GM12878 (cell line): Measurements from ENCODE around the gene NUP35. TPM values are rescaled to one million over a fixed set of nuclear protein-coding genes. Genes with fewer than 3 reads are reported as not detected.

Experiments
- ATAC-seq: fragments of 200-7000 bp; cut with Tn5 transposase; 3 replicates; pipeline ENCODE4 v1.9.1; 2020; ENCODE audit warnings: mild to moderate bottlenecking, moderate library complexity
- BruUV-seq: library from RNA; stranded (reverse); fragments of 400-500 nt; replicated peaks from 2 replicates; lab custom pipeline; 2021; lab: Mats Ljungman, UMichigan
- CTCF ChIA-PET: fragments of 300-600 bp; sonication (Branson Sonifier 250); formaldehyde crosslinking; extraction: SDS; loops from one replicate; lab custom pipeline; 2021; ENCODE audit warnings: inconsistent platforms; lab: Yijun Ruan, JAX
- POLR2A ChIA-PET: fragments of 350-600 bp; formaldehyde crosslinking; extraction: SDS; loops from one replicate; lab custom pipeline; 2021; ENCODE audit warnings: inconsistent platforms; lab: Charles Lee
- RAD21 ChIA-PET: fragments of 300-600 bp; sonication (Branson Sonifier 250); formaldehyde crosslinking; loops from one replicate; lab custom pipeline; 2023; ENCODE audit warnings: antibody characterized with exemption; ENCODE audit not compliant: unreplicated experiment; lab: Charles Lee
- SMC1A ChIA-PET: fragments of 300-600 bp; sonication (Branson Sonifier 250); formaldehyde crosslinking; loops from one replicate; lab custom pipeline; 2023; ENCODE audit not compliant: unreplicated experiment, uncharacterized antibody; lab: Charles Lee
- DNase-seq: peaks from one replicate; pipeline ENCODE4 v3.0.0-alpha.2; 2011; ENCODE audit warnings: low read depth, low spot score
- FAIRE-seq: peaks from 3 replicates; lab custom pipeline; 2011; peaks lifted over from hg19 to GRCh38; lab: Jason Lieb, UNC
- H2AFZ ChIP-seq: 2 replicates; pipeline ENCODE4 v1.6.0; 2011; ENCODE audit warnings: low read depth, low read length, control low read depth; ENCODE audit not compliant: control insufficient read depth
- H3K27ac ChIP-seq: 2 replicates; pipeline ENCODE4 v1.5.1; 2011; ENCODE audit warnings: control low read depth; ENCODE audit not compliant: control insufficient read depth, insufficient read depth
- H3K27me3 ChIP-seq, 2 experiments: replicated peaks in 1 of 2; 2 replicates each; pipeline versions ENCODE4 v1.6.0 to v1.6.1; 2011; ENCODE audit warnings: low read length in 1 of 2; ENCODE audit not compliant: control insufficient read depth in 2 of 2, insufficient read depth in 2 of 2
- H3K36me3 ChIP-seq, 2 experiments: 2 replicates each; pipeline ENCODE4 v1.5.1; 2011; ENCODE audit warnings: low read length in 1 of 2; ENCODE audit not compliant: control insufficient read depth in 2 of 2, insufficient read depth in 2 of 2
- H3K4me1 ChIP-seq: 2 replicates; pipeline ENCODE4 v1.6.1; 2011; ENCODE audit warnings: mild to moderate bottlenecking, low read length, moderate library complexity, mixed read lengths; ENCODE audit not compliant: control insufficient read depth, insufficient read depth
- H3K4me2 ChIP-seq: 2 replicates; pipeline ENCODE4 v1.6.0; 2011; ENCODE audit warnings: control low read depth; ENCODE audit not compliant: control insufficient read depth, insufficient read depth
- H3K4me3 ChIP-seq: fragments of 200-600 bp; sonication (generic); 2 replicates; pipeline ENCODE4 v1.5.1; 2016
- H3K79me2 ChIP-seq: 2 replicates; pipeline ENCODE4 v1.6.0; 2011; ENCODE audit warnings: low read length; ENCODE audit not compliant: control insufficient read depth, insufficient read depth
- H3K9ac ChIP-seq: 2 replicates; pipeline ENCODE4 v1.8.0; 2011; ENCODE audit warnings: low read length, control low read depth, mixed read lengths; ENCODE audit not compliant: control insufficient read depth, insufficient read depth
- H3K9me3 ChIP-seq: replicated peaks from 3 replicates; pipeline ENCODE4 v1.5.1; 2011; ENCODE audit warnings: mild to moderate bottlenecking, low read length; ENCODE audit not compliant: control insufficient read depth, insufficient read depth
- H4K20me1 ChIP-seq: 2 replicates; pipeline ENCODE4 v1.6.0; 2011; ENCODE audit not compliant: control insufficient read depth, insufficient read depth
- BCL11A ChIP-seq: IDR thresholded peaks from 2 replicates; pipeline ENCODE4 v1.6.1; 2011; ENCODE audit warnings: low read depth, low read length
- CBX5 ChIP-seq: sonication (generic); IDR thresholded peaks from 2 replicates; pipeline ENCODE4 v1.6.1; 2016; ENCODE audit warnings: low read depth, moderate library complexity, mild to moderate bottlenecking, inconsistent platforms
- CHD1 ChIP-seq: IDR thresholded peaks from 2 replicates; pipeline ENCODE4 v1.6.1; 2012; ENCODE audit warnings: low read depth, low read length, improper control_type of control experiment
- CHD2 ChIP-seq: IDR thresholded peaks from 2 replicates; pipeline ENCODE4 v1.6.1; 2011; ENCODE audit warnings: low read depth, low read length, improper control_type of control experiment, borderline replicate concordance
- EED ChIP-seq: sonication (generic); IDR thresholded peaks from 2 replicates; pipeline ENCODE4 v1.6.1; 2016; ENCODE audit warnings: antibody characterized with exemption, low read depth
- FOS ChIP-seq: IDR thresholded peaks from 3 replicates; pipeline ENCODE4 v1.6.1; 2011; ENCODE audit warnings: borderline replicate concordance; ENCODE audit not compliant: insufficient read length; ENCODE audit errors: extremely low read depth
- KDM1A ChIP-seq: fragments of 200-600 bp; sonication (generic); IDR thresholded peaks from 2 replicates; pipeline ENCODE4 v1.6.1; 2016; ENCODE audit warnings: borderline replicate concordance
- MEF2B ChIP-seq: fragments of 450-650 bp; IDR thresholded peaks from 2 replicates; pipeline ENCODE4 v1.6.1; 2018; ENCODE audit warnings: mild to moderate bottlenecking, moderate library complexity; ENCODE audit not compliant: partially characterized antibody, poor library complexity, severe bottlenecking
- NFIC ChIP-seq: IDR thresholded peaks from 2 replicates; pipeline ENCODE4 v1.6.1; 2012; ENCODE audit warnings: low read depth, mild to moderate bottlenecking, inconsistent platforms, low read length, moderate library complexity
- NR2F1 ChIP-seq: fragments of 450-650 bp; conservative IDR thresholded peaks from 2 replicates; pipeline ENCODE4 v1.6.1; 2017; ENCODE audit warnings: mild to moderate bottlenecking
- PKNOX1 ChIP-seq: fragments of 450-650 bp; IDR thresholded peaks from 2 replicates; pipeline ENCODE4 v1.6.1; 2016; ENCODE audit warnings: mild to moderate bottlenecking
- RAD51 ChIP-seq: fragments of 450-650 bp; IDR thresholded peaks from 2 replicates; pipeline ENCODE4 v1.6.1; 2016; ENCODE audit warnings: moderate library complexity, mild to moderate bottlenecking, inconsistent platforms
- RCOR1 ChIP-seq: conservative IDR thresholded peaks from 2 replicates; pipeline ENCODE4 v1.6.1; 2012; ENCODE audit warnings: low read depth, low read length, improper control_type of control experiment
- SMAD5 ChIP-seq: IDR thresholded peaks from 2 replicates; pipeline ENCODE4 v1.6.1; 2016; ENCODE audit warnings: antibody characterized with exemption, low read depth
- SMARCA5 ChIP-seq: fragments of 450-650 bp; IDR thresholded peaks from 2 replicates; pipeline ENCODE4 v1.6.1; 2017; ENCODE audit warnings: mild to moderate bottlenecking
- SREBF1 ChIP-seq: IDR thresholded peaks from 2 replicates; pipeline ENCODE4 v1.6.1; 2012; ENCODE audit warnings: mild to moderate bottlenecking, low read length
- SUZ12 ChIP-seq: fragments of 200-600 bp; sonication (generic); IDR thresholded peaks from one replicate; pipeline ENCODE4 v1.6.1; 2018; ENCODE audit warnings: antibody characterized with exemption, mild to moderate bottlenecking; ENCODE audit not compliant: unreplicated experiment
- WGBS: methylation state at CpG from one replicate; pipeline ENCODE4 v1.1.6; 2016; ENCODE audit warnings: low lambda C conversion rate; ENCODE audit not compliant: insufficient replicate concordance, insufficient coverage; ENCODE audit errors: missing lambda C conversion rate; 5-methylcytosine and 5-hydroxymethylcytosine counted together
- in situ Hi-C: fragments of 300-500 bp; cut with MboI; formaldehyde crosslinking; loops from 9 replicates; pipeline ENCODE4 v1.14.3; 2018; ENCODE audit warnings: mixed read lengths
- intact Hi-C: fragments of 100-400 bp; cut with micrococcal nuclease; formaldehyde crosslinking; loops from one replicate; pipeline ENCODE4 v1.14.2; 2022; ENCODE audit not compliant: unreplicated experiment
- polyA plus RNA-seq, 11 experiments: library from polyadenylated mRNA; depleted of rRNA in 4 of 11; unstranded in 6 of 11; stranded (reverse) in 5 of 11; fragments of >200 nt; fragmentation: Nextera tagmentation in 4 of 11; fragmentation: Illumina TruSeq in 1 of 11; extraction: Ambion mirVana in 4 of 11; extraction: Trizol in 1 of 11; gene quantifications; 1 replicate in 1 of 11; 2 replicates in 10 of 11; pipeline versions ENCODE4 v1.2.1 to v1.2.3, GENCODE V29; 2011 to 2016; ENCODE audit warnings: inconsistent platforms in 2 of 11, missing spikeins in 2 of 11, low read depth in 1 of 11
- total RNA-seq, 4 experiments: library from RNA; depleted of rRNA in 3 of 4; stranded (reverse); fragments of >200 nt in 3 of 4; fragmentation: Illumina TruSeq in 1 of 4; extraction: Trizol in 1 of 4; gene quantifications; 2 replicates each; pipeline versions ENCODE4 v1.2.1 to v1.2.3, GENCODE V29; 2013 to 2021
- TF ChIP-seq, protein P1 (sequence below): IDR thresholded peaks from 2 replicates; pipeline ENCODE4 v1.6.1; 2011; ENCODE audit warnings: borderline replicate concordance, low read depth, mild to moderate bottlenecking, moderate library complexity, low read length; ENCODE audit not compliant: insufficient read depth, poor library complexity, severe bottlenecking
- TF ChIP-seq, protein P2 (sequence below): fragments of 450-650 bp; IDR thresholded peaks from 2 replicates; pipeline ENCODE4 v1.6.1; 2018; ENCODE audit warnings: mild to moderate bottlenecking, low read depth, moderate library complexity; ENCODE audit not compliant: partially characterized antibody

Gene NUP35
- total and polyA plus RNA-seq, 10 of the 15 experiments (the other 5 are each of a cell fraction or from before 2014, with no cell fraction given), result 21.4 to 57.3 (median 30.7) TPM

- CTCF ChIA-PET, result no interaction called here
- Histone ChIP-seq H3K4me2 (no peak overlapping the region), H3K4me3 (no peak overlapping the region), H3K27me3 (no peaks in the 10 kb centered on the region), H3K27ac (no peak overlapping the region), H3K79me2 (no peaks in the 10 kb centered on the region; the same call in 1 of the 2 replicates), H2AFZ (no peak overlapping the region), H3K9ac (no peak overlapping the region), H3K36me3 (peaks cover 0 to 3% of the 10 kb centered on the region in 2 experiments; a peak in 2 of 4 replicates), H3K4me1 (no peaks in the 10 kb centered on the region), H4K20me1 (no peaks in the 10 kb centered on the region), H3K9me3 (peaks cover 3% of the 10 kb centered on the region; the same call in 2 of the 3 replicates)
- ATAC-seq, result no peak
- 43% methylated on average over 4 of the region's 4 CpGs for WGBS
- DNase-seq, result no peak
- intact Hi-C loops, result no loop called here
- RAD21 ChIA-PET, result no interaction called here
- no TSS peak for BruUV-seq
- no peak for FAIRE-seq
- in situ Hi-C loops, result no loop called here
- SMC1A ChIA-PET, result no interaction called here
- POLR2A ChIA-PET, result no interaction called here
- TF ChIP-seq SMAD5 (no peak), CHD2 (no peak), BCL11A (no peak), EED (no peak), NR2F1 (no peak), CHD1 (no peak), KDM1A (no peak), RCOR1 (no peak), SREBF1 (no peak), FOS (no peak), CBX5 (no peak), PKNOX1 (no peak), NFIC (no peak), SMARCA5 (no peak), MEF2B (no peak), RAD51 (no peak), SUZ12 (no peak)
- TF ChIP-seq, protein P1, sequence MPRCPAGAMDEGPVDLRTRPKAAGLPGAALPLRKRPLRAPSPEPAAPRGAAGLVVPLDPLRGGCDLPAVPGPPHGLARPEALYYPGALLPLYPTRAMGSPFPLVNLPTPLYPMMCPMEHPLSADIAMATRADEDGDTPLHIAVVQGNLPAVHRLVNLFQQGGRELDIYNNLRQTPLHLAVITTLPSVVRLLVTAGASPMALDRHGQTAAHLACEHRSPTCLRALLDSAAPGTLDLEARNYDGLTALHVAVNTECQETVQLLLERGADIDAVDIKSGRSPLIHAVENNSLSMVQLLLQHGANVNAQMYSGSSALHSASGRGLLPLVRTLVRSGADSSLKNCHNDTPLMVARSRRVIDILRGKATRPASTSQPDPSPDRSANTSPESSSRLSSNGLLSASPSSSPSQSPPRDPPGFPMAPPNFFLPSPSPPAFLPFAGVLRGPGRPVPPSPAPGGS, result no peak
- TF ChIP-seq, protein P2, sequence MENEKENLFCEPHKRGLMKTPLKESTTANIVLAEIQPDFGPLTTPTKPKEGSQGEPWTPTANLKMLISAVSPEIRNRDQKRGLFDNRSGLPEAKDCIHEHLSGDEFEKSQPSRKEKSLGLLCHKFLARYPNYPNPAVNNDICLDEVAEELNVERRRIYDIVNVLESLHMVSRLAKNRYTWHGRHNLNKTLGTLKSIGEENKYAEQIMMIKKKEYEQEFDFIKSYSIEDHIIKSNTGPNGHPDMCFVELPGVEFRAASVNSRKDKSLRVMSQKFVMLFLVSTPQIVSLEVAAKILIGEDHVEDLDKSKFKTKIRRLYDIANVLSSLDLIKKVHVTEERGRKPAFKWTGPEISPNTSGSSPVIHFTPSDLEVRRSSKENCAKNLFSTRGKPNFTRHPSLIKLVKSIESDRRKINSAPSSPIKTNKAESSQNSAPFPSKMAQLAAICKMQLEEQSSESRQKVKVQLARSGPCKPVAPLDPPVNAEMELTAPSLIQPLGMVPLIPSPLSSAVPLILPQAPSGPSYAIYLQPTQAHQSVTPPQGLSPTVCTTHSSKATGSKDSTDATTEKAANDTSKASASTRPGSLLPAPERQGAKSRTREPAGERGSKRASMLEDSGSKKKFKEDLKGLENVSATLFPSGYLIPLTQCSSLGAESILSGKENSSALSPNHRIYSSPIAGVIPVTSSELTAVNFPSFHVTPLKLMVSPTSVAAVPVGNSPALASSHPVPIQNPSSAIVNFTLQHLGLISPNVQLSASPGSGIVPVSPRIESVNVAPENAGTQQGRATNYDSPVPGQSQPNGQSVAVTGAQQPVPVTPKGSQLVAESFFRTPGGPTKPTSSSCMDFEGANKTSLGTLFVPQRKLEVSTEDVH, result no peak
Measured at GRCh38 chr2:183179156-183179555, 54.9 kb downstream of the NUP35 start.
